ENCODE measurements around the gene TSPAN11.

DNA sequence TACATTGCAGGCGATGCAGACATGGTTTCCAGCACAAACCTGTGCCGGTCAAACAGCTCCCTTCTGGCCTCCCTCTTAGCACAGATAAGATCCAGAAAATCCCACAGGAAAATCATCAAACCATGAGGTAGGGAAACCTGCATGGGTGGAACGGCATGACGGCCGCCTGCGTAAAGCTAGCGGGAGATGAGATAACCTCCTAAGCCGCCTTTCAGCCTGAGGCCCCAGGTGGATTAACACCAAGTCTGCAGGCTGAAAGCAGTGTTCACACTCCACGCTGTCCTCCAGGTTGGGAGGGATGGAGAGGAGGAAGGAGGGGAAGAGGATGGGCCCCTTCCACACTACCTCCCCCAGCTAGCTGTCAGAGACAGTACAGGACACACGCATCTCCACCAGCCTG, 63.8 kb downstream of the TSPAN11 start:
- TF ChIP-seq, protein P1, sequence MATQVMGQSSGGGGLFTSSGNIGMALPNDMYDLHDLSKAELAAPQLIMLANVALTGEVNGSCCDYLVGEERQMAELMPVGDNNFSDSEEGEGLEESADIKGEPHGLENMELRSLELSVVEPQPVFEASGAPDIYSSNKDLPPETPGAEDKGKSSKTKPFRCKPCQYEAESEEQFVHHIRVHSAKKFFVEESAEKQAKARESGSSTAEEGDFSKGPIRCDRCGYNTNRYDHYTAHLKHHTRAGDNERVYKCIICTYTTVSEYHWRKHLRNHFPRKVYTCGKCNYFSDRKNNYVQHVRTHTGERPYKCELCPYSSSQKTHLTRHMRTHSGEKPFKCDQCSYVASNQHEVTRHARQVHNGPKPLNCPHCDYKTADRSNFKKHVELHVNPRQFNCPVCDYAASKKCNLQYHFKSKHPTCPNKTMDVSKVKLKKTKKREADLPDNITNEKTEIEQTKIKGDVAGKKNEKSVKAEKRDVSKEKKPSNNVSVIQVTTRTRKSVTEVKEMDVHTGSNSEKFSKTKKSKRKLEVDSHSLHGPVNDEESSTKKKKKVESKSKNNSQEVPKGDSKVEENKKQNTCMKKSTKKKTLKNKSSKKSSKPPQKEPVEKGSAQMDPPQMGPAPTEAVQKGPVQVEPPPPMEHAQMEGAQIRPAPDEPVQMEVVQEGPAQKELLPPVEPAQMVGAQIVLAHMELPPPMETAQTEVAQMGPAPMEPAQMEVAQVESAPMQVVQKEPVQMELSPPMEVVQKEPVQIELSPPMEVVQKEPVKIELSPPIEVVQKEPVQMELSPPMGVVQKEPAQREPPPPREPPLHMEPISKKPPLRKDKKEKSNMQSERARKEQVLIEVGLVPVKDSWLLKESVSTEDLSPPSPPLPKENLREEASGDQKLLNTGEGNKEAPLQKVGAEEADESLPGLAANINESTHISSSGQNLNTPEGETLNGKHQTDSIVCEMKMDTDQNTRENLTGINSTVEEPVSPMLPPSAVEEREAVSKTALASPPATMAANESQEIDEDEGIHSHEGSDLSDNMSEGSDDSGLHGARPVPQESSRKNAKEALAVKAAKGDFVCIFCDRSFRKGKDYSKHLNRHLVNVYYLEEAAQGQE (IDR thresholded peaks at IDR 0.05; ENCODE audit: insufficient read depth in 1 of 2, low read depth in 2 of 2, low read length in 2 of 2): no peak
- TF ChIP-seq POLR2AphosphoS5 (IDR thresholded peaks at IDR 0.05; ENCODE audit: low read depth, low read length): no peak
- no peak for TF ChIP-seq TAF1 (IDR thresholded peaks at IDR 0.05; ENCODE audit: borderline replicate concordance, insufficient read depth, low read length)
- no peak for TF ChIP-seq SIN3A (IDR thresholded peaks at IDR 0.05; ENCODE audit: borderline replicate concordance, insufficient read depth, low read length)
